ENCODE results near the gene GPR162. TPM values are rescaled to one million over a fixed set of nuclear protein-coding genes. Genes with fewer than 3 reads are reported as not detected.

The GPR162 gene
- total RNA-seq, 1 experiment from 2014 or later = 2.3 TPM

GRCh38 chr12:6818222-6818621 lies 3.4 kb upstream of the GPR162 start:
- Histone ChIP-seq H3K4me2 (ENCODE audit: low read length) (no peak overlapping the region), H2AFZ (ENCODE audit: low read depth, low read length, poor library complexity, severe bottlenecking) (no peak overlapping the region), H3K9ac (ENCODE audit: low read length) (no peak overlapping the region), H3K4me3 (replicated peaks in 1 of 2; ENCODE audit: low read depth in 1 of 2, low read length in 2 of 2) (no peak overlapping the region), H4K20me1 (ENCODE audit: insufficient read depth) (no peaks in the 10 kb centered on the region), H3K9me3 (ENCODE audit: control insufficient read depth in 1 of 2, insufficient read depth in 1 of 2, low read depth in 1 of 2, low read length in 2 of 2) (no peaks in the 10 kb centered on the region), H3K27ac (ENCODE audit: low read depth, low read length) (no peak overlapping the region), H3K9me2 (ENCODE audit: insufficient read depth) (no peaks in the 10 kb centered on the region), H3K27me3 (ENCODE audit: insufficient read depth, low read length) (peaks cover 6% of the 10 kb centered on the region; the same call in 1 of the 2 replicates), H3K36me3 (ENCODE audit: control insufficient read depth in 1 of 2, insufficient read depth in 2 of 2, low read length in 2 of 2) (no peaks in the 10 kb centered on the region), H3K4me1 (ENCODE audit: control insufficient read depth in 1 of 2, insufficient read depth in 2 of 2, low read length in 2 of 2) (peaks cover 13 to 20% of the 10 kb centered on the region in 2 experiments), H3K79me2 (ENCODE audit: insufficient read depth, low read length) (no peaks in the 10 kb centered on the region)
- no TSS peak for BruUV-seq (replicated peaks)
- ChIA-PET RAD21 (ENCODE audit: low non-redundant PET in 1 of 2, low total read pairs in 2 of 2, uncharacterized antibody in 2 of 2, unreplicated experiment in 2 of 2) (no interaction called here), POLR2A (no interaction called here), CTCF (no interaction called here)
- no peak for TF ChIP-seq POLR2A (IDR thresholded peaks at IDR 0.05; ENCODE audit: borderline replicate concordance, extremely low read depth, insufficient read depth, insufficient read length)
- no peak for TF ChIP-seq EZH2phosphoT487 (IDR thresholded peaks at IDR 0.05; ENCODE audit: borderline replicate concordance)
- no peak for TF ChIP-seq ZBTB33 (IDR thresholded peaks at IDR 0.05; ENCODE audit: extremely low read depth, insufficient replicate concordance, low read length)
- no peak for TF ChIP-seq SIN3A (IDR thresholded peaks at IDR 0.05; ENCODE audit: low read depth)
- intact Hi-C loops (cut with micrococcal nuclease) = no loop called here
- no peak for DNase-seq (ENCODE audit: low read depth, low spot score)
- no peak for ATAC-seq

- Histone ChIP-seq H3K4me3 (replicated peaks in 1 of 2; ENCODE audit: low read depth in 1 of 2, low read length in 2 of 2) (no peak overlapping the region), H3K27me3 (ENCODE audit: insufficient read depth, low read length) (peaks cover 6% of the 10 kb centered on the region; the same call in 1 of the 2 replicates), H3K36me3 (ENCODE audit: control insufficient read depth in 1 of 2, insufficient read depth in 2 of 2, low read length in 2 of 2) (no peaks in the 10 kb centered on the region), H3K9ac (ENCODE audit: low read length) (no peak overlapping the region), H2AFZ (ENCODE audit: low read depth, low read length, poor library complexity, severe bottlenecking) (no peak overlapping the region), H3K9me2 (ENCODE audit: insufficient read depth) (no peaks in the 10 kb centered on the region), H3K9me3 (ENCODE audit: control insufficient read depth in 1 of 2, insufficient read depth in 1 of 2, low read depth in 1 of 2, low read length in 2 of 2) (no peaks in the 10 kb centered on the region), H3K4me2 (ENCODE audit: low read length) (no peak overlapping the region), H3K27ac (ENCODE audit: low read depth, low read length) (no peak overlapping the region), H3K4me1 (ENCODE audit: control insufficient read depth in 1 of 2, insufficient read depth in 2 of 2, low read length in 2 of 2) (peaks cover 13 to 24% of the 10 kb centered on the region in 2 experiments), H4K20me1 (ENCODE audit: insufficient read depth) (no peaks in the 10 kb centered on the region), H3K79me2 (ENCODE audit: insufficient read depth, low read length) (no peaks in the 10 kb centered on the region)
- RAD21 ChIA-PET (ENCODE audit: low non-redundant PET in 1 of 2, low total read pairs in 2 of 2, uncharacterized antibody in 2 of 2, unreplicated experiment in 2 of 2) = no interaction called here
- CTCF ChIA-PET = no interaction called here
- no TSS peak for BruUV-seq (replicated peaks)
- DNase-seq (ENCODE audit: low read depth, low spot score) = no peak
- intact Hi-C loops (cut with micrococcal nuclease) = no loop called here
- POLR2A ChIA-PET = interaction anchor here (0.6 kb wide), 1 partner anchor 210 kb away, joined by 5 read pairs; no protein-coding TSS in a partner anchor
- ATAC-seq = no peak
- no peak for TF ChIP-seq POLR2AphosphoS5 (IDR thresholded peaks at IDR 0.05; ENCODE audit: low read depth, low read length)
- no peak for TF ChIP-seq EZH2 (IDR thresholded peaks at IDR 0.05)
- TF ChIP-seq ATF3 (IDR thresholded peaks at IDR 0.05) = no peak
- TF ChIP-seq RAD21 (IDR thresholded peaks at IDR 0.05; ENCODE audit: low read depth) = no peak
- TF ChIP-seq ZBTB33 (IDR thresholded peaks at IDR 0.05; ENCODE audit: extremely low read depth, insufficient replicate concordance, low read length) = no peak
- no peak for TF ChIP-seq SP1 (IDR thresholded peaks at IDR 0.05; ENCODE audit: low read depth)
Measured at GRCh38 chr12:6818645-6819044, 3.0 kb upstream of the GPR162 start.

Measured in HCT116 (cell line).